GM19043 (cell line): ENCODE data around the gene PNO1.
"Not testable (repeated sequence)": the region's sequence is repeated elsewhere in the genome, so short reads cannot be mapped to it uniquely, and the experiment has no call there.

ENCODE experiments used
- ATAC-seq: cut with Tn5 transposase; IDR thresholded peaks from one replicate; pipeline ENCODE4 v1.9.1; 2021; ENCODE audit warnings: low read depth; ENCODE audit not compliant: unreplicated experiment

PNO1 gene

GRCh38 chr2:68157402-68158133, at the start of gene PNO1:
TSS of gene PNO1 (plus strand) at chr2:68157888. CDS start at chr2:68157935, 47 bp downstream.
- peak; percentile 92 for ATAC-seq

- ATAC-seq, result no peak
These were observed 49.6 kb upstream of the PNO1 start for GRCh38 chr2:68108120-68108519.

DNA sequence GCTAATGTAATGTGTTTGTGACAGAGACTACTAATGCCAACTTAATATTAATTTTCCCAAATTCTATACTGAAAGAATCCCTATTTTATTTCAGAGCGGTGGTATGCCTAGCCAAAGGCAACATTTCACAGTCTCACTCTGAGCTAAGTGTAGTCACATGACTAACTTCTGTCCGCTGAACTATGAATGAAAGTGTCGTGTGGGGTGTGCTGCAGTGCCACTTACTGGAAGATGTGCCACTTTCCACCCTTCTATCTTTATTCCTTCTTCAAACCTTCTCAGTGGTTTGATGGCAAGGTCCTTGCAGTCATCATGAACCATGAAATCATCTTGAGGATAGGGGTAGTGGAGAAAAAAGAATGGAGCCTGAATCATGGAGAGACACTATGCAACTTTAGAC, 47.6 kb upstream of the PNO1 start:
- ATAC-seq, result no peak

GRCh38 chr2:68115965-68116364, 41.7 kb upstream of the PNO1 start:
- no peak for ATAC-seq

GRCh38 chr2:68117922-68118321, 39.8 kb upstream of the PNO1 start:
- ATAC-seq, result not testable (repeated sequence)

DNA sequence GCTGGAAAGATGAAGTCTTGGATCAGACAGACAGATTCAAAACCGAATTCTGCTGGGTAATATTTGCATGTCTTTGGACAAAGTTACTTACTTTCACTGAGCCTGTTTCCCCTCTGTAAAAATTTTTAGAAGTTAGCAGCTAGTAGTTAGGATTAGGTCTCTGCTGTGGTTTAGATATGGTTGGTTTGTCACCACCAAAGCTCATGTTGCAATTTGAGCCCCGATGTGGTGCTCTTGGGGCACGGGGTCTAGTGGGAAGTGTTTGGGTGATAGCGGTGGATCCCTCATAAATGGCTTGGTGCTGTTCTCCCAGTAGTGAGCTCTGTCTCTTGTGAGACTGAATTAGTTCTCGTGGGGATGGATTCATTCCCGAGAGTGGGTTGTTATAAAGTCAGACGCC, 38.9 kb upstream of the PNO1 start:
- ATAC-seq, result no peak

DNA sequence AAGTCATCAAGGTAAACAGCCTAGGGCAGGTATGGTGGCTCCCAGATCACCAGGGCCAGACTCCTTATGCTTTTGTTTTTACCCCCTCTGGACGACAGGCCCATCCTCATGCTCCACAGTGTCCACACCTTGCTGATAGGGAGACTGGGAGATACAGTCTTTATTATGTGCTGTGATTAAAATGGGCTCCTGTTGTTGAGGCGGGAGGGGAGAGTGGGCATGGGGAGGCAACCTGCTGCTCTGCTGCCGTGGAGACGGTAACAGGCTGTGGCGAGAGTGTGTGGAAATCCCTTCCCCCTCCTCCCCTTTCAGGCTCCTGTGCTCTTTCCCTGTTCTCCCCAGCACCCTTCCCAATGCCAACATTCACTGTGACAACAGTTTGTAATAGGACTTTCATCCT, 38.2 kb upstream of the PNO1 start:
- ATAC-seq, result no peak

DNA sequence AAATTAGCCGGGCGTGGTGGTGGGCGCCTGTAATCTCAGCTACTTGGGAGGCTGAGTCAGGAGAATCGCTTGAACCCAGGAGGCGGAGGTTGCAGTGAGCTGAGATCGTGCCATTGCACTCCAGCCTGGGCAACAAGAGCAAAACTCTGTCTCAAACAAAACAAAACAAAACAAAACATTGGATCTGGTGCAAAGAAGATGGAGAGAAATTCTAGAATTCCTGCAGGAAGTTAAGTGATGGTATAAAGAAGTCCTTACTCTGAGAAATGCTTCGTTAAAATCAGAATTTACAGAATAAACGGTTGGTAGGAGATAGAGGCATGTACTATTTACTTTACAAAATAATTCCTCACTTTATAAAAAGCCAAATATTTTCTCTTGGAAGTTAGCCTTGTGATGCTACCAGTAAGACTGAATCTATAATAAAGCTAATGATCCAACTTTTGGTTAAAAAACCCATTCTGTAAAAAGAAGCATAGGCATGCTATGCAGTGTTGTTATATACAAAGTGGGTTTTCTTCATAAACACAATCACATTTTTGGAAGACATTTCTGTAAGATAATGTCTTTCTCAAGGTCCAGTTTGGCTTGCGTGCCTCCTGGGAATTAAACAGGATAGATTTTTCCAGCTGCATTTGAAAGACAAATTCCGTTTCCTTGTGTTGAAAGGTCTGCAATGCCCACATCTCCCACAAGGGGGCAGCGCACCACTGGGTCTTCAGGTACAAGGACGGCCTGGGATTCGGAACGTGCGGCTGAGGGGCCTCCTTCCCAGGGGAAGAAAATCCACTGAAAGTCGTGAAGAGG, 35.6 kb upstream of the PNO1 start:
- ATAC-seq, result no peak

GRCh38 chr2:68122680-68122964, 35.1 kb upstream of the PNO1 start:
- ATAC-seq, result no peak

DNA sequence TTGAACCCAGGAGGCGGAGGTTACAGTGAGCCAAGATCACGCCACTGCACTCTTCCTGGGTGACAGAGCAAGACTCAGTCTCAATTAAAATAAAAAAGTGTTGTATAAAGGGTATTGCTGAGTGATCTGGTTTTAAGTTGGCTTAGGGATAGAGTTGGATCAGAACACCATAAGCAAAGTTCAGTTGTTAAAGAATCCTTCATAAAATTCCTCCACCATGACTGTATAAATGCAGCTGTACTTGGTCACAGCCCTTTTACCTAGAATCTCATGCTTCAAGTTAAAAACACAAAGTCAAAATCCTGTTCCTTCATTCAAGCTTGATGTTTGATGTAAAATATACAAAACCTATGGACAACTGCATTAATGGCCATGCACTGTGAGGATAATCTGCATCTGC, 33.4 kb upstream of the PNO1 start:
- ATAC-seq, result no peak

GRCh38 chr2:68125821-68126220, 31.9 kb upstream of the PNO1 start:
- ATAC-seq, result no peak

- ATAC-seq, result no peak
These were observed 31.1 kb upstream of the PNO1 start for GRCh38 chr2:68126561-68126960.

DNA sequence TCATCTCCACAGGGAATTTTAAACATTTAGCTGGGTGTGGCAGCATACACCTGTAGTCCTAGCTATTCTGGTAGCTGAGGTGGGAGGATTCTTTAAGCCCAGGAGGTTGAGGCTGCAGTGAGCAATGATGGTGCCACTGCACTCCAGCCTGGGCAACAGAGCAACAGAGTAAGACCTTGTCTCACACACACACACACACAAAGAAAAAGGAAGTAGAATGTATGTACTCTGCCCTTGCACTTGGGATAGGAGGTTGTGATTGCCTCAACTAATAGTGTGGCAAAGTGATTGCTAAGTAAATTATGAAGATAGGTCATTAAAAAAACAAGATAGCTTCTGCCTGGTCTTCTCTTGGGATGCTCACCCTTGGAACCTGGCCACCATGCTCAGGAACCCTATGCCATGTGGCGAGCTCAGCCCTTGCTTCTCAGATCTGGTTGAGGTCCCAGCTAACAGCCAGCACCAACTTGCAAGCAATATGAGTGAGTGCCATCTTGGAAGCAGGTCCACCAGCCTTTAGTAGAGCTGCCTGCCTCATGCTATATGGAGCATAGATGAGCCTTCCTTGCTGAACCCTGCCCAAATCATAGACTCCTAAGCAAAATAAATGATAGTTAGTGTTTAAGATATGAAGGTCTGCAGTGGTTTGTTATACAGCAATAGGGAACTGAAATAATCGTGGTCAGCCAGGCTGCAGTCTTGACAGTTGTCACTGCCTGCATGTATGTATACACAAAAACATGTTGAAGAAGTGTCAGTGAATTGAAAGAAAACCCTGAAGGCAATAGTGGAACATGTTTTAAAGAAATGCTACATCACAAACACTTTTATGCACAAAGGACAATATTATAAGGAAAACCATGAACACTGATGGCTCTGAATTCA, 30.1 kb upstream of the PNO1 start:
- peak; percentile 90 for ATAC-seq

- no peak for ATAC-seq
These were observed 23.6 kb upstream of the PNO1 start for GRCh38 chr2:68134120-68134519.

GRCh38 chr2:68134554-68134953, 23.1 kb upstream of the PNO1 start:
- no peak for ATAC-seq

- ATAC-seq, result no peak
These were observed 22.0 kb upstream of the PNO1 start for GRCh38 chr2:68135448-68136320.

DNA sequence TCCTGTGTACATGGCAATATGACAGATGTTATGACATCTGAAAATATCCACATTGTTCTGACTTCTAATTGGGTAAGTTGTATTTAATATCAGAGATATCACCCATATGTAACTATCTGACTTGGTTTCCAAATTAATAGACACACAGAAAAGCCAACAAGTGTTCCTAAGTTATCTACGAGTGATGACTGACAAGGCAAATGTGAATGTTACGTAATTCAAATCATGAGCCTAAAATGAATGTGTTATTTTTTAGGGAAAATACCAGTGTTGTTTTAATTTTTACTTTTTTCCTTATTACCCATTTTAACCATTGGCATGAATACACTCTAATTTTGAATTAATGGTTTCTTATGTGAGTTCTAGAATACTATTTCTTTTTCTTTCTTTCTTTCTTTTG, 15.8 kb upstream of the PNO1 start:
- ATAC-seq, result no peak

DNA sequence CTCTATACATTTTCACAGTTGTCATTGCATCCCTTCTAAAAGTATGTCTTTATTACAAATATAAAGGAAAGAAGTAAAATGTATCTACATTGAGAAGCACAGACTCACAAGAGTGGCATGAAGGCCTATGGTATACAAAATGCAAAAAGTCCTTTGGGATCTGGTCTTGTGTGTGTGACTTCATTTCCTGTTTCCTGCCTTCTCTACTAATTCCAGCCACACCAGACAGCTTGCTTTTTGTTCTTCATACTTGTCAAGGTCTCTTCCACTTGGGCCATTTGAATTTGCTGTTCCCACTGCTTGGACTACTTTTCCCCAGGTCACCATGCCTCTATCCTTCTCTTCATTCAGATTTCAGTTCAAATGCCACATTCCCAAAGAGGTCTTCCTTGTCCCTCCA, 6.7 kb upstream of the PNO1 start:
- no peak for ATAC-seq

GRCh38 chr2:68152681-68153347, 4.9 kb upstream of the PNO1 start:
- ATAC-seq, result no peak

- no peak for ATAC-seq
These were observed 2.1 kb upstream of the PNO1 start for GRCh38 chr2:68155618-68156017.
